Measurements from ENCODE around the gene SCN7A.

SCN7A gene

GRCh38 chr2:166382448-166382847, 111.6 kb downstream of the SCN7A start:
- no peak for DNase-seq (ENCODE audit: low read depth)
- no peak for TF ChIP-seq CTCF (conservative IDR thresholded peaks at IDR 0.05; ENCODE audit: low read depth, low read length)
- H3K4me3 ChIP-seq (ENCODE audit: low read length), result no peak overlapping the region

GRCh38 chr2:166380615-166381014, 113.4 kb downstream of the SCN7A start:
- H3K4me3 ChIP-seq (ENCODE audit: low read length), result no peak overlapping the region
- no peak for TF ChIP-seq CTCF (conservative IDR thresholded peaks at IDR 0.05; ENCODE audit: low read depth, low read length)
- DNase-seq (ENCODE audit: low read depth), result no peak

GRCh38 chr2:166376873-166377272, 117.2 kb downstream of the SCN7A start:
- no peak for DNase-seq (ENCODE audit: low read depth)
- peak overlapping the region; percentile 76 for H3K4me3 ChIP-seq (ENCODE audit: low read length)
- no peak for TF ChIP-seq CTCF (conservative IDR thresholded peaks at IDR 0.05; ENCODE audit: low read depth, low read length)

GRCh38 chr2:166376488-166376828, 117.6 kb downstream of the SCN7A start:
- DNase-seq (ENCODE audit: low read depth), result no peak
- H3K4me3 ChIP-seq (ENCODE audit: low read length), result peak overlapping the region; percentile 76
- no peak for TF ChIP-seq CTCF (conservative IDR thresholded peaks at IDR 0.05; ENCODE audit: low read depth, low read length)

GRCh38 chr2:166375736-166376487, 118.1 kb downstream of the SCN7A start, which contains the start of gene SCN9A:
Gene SCN9A (minus strand): TSS chr2:166375944. CDS start chr2:166311756, 64,188 bp downstream.
- peak within 1 kb of the TSS; percentile 76 for H3K4me3 ChIP-seq (ENCODE audit: low read length)
- no peak for DNase-seq (ENCODE audit: low read depth)
- TF ChIP-seq CTCF (conservative IDR thresholded peaks at IDR 0.05; ENCODE audit: low read depth, low read length), result no peak

GRCh38 chr2:166375195-166375735, 118.8 kb downstream of the SCN7A start:
- H3K4me3 ChIP-seq (ENCODE audit: low read length), result peak overlapping the region; percentile 76
- no peak for DNase-seq (ENCODE audit: low read depth)
- TF ChIP-seq CTCF (conservative IDR thresholded peaks at IDR 0.05; ENCODE audit: low read depth, low read length), result no peak

- H3K4me3 ChIP-seq (ENCODE audit: low read length), result no peak overlapping the region
- no peak for TF ChIP-seq CTCF (conservative IDR thresholded peaks at IDR 0.05; ENCODE audit: low read depth, low read length)
- DNase-seq (ENCODE audit: low read depth), result no peak
These were observed 120.1 kb downstream of the SCN7A start for GRCh38 chr2:166373951-166374350.

Data from retinal pigment epithelial cell (primary cell).